Ishikawa (cell line): ENCODE measurements around the gene PSD2.
A peak's percentile ranks its signal among the peaks of the same experiment; 100 is the strongest.

Experiments
- CEBPB ChIP-seq: IDR thresholded peaks from 2 replicates; pipeline ENCODE4 v1.6.1; 2012
- CREB1 ChIP-seq: IDR thresholded peaks from 2 replicates; pipeline ENCODE4 v1.6.1; 2012; ENCODE audit warnings: low read depth
- EGR1 ChIP-seq: IDR thresholded peaks from 2 replicates; pipeline ENCODE4 v1.6.1; 2012
- EP300 ChIP-seq: IDR thresholded peaks from 2 replicates; pipeline ENCODE4 v1.6.1; 2012; ENCODE audit warnings: borderline replicate concordance
- FOXM1 ChIP-seq: IDR thresholded peaks from 2 replicates; pipeline ENCODE4 v1.6.1; 2012; ENCODE audit warnings: low read depth, borderline replicate concordance
- NFIC ChIP-seq: IDR thresholded peaks from 2 replicates; pipeline ENCODE4 v1.6.1; 2012
- RAD21 ChIP-seq: IDR thresholded peaks from 2 replicates; pipeline ENCODE4 v1.6.1; 2012; ENCODE audit warnings: low read depth
- TAF1 ChIP-seq: IDR thresholded peaks from 2 replicates; pipeline ENCODE4 v1.6.1; 2012; ENCODE audit warnings: low read depth, mild to moderate bottlenecking
- TCF12 ChIP-seq: IDR thresholded peaks from 2 replicates; pipeline ENCODE4 v1.6.1; 2012; ENCODE audit warnings: low read depth
- TEAD4 ChIP-seq: IDR thresholded peaks from 2 replicates; pipeline ENCODE4 v1.6.1; 2012
- YY1 ChIP-seq: IDR thresholded peaks from 2 replicates; pipeline ENCODE4 v1.6.1; 2012; ENCODE audit warnings: low read depth
- ZBTB7A ChIP-seq: IDR thresholded peaks from 2 replicates; pipeline ENCODE4 v1.6.1; 2012; ENCODE audit warnings: low read depth
- TF ChIP-seq, protein P1 (sequence below): IDR thresholded peaks from 2 replicates; pipeline ENCODE4 v1.6.1; 2012
- TF ChIP-seq, protein P2 (sequence below): IDR thresholded peaks from 2 replicates; pipeline ENCODE4 v1.6.1; 2012
- TF ChIP-seq, protein P3 (sequence below): IDR thresholded peaks from 2 replicates; pipeline ENCODE4 v1.6.1; 2012; ENCODE audit warnings: low read depth, mild to moderate bottlenecking

The PSD2 gene

DNA sequence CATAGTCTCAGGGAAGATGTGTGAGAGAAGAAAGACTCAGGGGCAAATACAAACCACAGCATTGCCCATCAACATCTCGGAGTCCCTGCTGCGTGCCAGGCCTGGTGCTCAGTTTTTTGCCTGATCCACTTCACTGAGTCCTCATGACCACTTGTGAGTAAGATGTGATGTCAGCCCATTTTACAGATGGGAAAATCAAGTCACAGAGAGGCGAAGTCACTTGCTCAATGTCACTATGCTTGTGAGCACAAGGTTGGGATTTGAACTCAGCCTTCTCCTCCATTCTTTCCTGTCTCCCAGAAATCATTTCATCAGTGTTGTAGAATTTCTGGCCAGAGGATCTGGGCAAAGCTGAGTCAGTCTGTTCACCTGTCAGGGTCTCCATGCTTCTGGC, 34.6 kb upstream of the PSD2 start:
- TF ChIP-seq TAF1 (no peak), CEBPB (no peak), ZBTB7A (no peak), RAD21 (no peak), TCF12 (no peak), TEAD4 (no peak), EP300 (no peak), YY1 (no peak), EGR1 (no peak), NFIC (no peak), FOXM1 (no peak)
- TF ChIP-seq, protein P1, sequence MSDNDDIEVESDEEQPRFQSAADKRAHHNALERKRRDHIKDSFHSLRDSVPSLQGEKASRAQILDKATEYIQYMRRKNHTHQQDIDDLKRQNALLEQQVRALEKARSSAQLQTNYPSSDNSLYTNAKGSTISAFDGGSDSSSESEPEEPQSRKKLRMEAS, result no peak

DNA sequence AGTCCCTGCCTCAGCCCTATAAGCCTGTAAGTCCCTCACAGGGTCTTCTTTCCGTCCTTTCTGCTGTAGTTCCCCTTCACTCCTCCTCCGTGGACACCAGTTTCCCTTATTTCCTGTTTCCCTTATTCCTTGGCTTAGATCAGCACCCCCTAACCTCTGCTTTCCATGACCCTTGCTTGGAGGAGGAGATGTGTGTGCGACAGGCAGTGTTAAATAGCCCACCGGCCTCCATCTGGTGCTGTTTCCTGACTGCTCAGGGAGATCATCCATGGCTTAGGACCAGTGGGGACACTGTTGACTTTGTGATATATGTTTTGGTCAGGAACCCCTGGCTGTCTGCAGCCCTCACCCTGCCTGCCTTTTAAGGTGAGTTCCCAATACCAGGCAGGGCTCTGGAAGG, 34.1 kb upstream of the PSD2 start:
- TF ChIP-seq RAD21, result no peak

DNA sequence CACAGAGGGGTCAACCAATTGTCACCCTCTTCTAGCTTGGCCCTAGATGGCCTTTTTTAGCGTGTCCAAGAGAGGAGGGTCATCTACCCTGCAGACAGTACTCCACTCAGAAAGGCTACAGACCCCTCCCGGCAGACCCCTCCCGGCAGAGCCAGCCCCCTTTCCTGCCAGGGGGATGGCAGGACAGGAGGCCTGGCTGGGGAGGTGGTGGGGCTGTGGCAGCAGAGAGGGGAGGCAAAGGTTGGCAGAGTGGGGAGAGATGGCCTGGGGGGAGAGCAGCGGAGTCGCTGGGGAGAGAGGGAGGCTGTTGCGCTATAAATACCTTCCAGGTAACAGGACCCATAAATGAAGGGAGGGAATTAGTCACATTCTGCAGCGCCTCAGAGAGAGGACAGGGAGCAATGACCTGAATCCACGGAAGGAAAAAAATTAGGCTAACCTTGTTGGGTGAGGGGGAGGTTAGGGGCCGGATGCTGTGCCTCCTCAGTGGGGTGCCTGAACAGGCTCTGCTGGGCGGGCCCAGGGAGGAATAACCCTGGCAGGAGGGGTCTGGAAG, 32.9 kb upstream of the PSD2 start:
- TF ChIP-seq EGR1 (no peak; the same call in 1 of the 2 replicates), RAD21 (peak; percentile 22; the same call in 1 of the 2 replicates), EP300 (peak; percentile 97), CEBPB (no peak; the same call in 1 of the 2 replicates), ZBTB7A (peak; percentile 84; the same call in 1 of the 2 replicates), NFIC (peak; percentile 70), YY1 (0 out of 2 replicates have a peak, but pooled peaks have one; percentile 29), TAF1 (no peak), CREB1 (no peak), FOXM1 (peak; percentile 89), TEAD4 (peak; percentile 88), TCF12 (peak; percentile 94)
- TF ChIP-seq, protein P2, sequence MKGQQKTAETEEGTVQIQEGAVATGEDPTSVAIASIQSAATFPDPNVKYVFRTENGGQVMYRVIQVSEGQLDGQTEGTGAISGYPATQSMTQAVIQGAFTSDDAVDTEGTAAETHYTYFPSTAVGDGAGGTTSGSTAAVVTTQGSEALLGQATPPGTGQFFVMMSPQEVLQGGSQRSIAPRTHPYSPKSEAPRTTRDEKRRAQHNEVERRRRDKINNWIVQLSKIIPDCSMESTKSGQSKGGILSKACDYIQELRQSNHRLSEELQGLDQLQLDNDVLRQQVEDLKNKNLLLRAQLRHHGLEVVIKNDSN, result no peak
- TF ChIP-seq, protein P1, result no peak
- TF ChIP-seq, protein P3, sequence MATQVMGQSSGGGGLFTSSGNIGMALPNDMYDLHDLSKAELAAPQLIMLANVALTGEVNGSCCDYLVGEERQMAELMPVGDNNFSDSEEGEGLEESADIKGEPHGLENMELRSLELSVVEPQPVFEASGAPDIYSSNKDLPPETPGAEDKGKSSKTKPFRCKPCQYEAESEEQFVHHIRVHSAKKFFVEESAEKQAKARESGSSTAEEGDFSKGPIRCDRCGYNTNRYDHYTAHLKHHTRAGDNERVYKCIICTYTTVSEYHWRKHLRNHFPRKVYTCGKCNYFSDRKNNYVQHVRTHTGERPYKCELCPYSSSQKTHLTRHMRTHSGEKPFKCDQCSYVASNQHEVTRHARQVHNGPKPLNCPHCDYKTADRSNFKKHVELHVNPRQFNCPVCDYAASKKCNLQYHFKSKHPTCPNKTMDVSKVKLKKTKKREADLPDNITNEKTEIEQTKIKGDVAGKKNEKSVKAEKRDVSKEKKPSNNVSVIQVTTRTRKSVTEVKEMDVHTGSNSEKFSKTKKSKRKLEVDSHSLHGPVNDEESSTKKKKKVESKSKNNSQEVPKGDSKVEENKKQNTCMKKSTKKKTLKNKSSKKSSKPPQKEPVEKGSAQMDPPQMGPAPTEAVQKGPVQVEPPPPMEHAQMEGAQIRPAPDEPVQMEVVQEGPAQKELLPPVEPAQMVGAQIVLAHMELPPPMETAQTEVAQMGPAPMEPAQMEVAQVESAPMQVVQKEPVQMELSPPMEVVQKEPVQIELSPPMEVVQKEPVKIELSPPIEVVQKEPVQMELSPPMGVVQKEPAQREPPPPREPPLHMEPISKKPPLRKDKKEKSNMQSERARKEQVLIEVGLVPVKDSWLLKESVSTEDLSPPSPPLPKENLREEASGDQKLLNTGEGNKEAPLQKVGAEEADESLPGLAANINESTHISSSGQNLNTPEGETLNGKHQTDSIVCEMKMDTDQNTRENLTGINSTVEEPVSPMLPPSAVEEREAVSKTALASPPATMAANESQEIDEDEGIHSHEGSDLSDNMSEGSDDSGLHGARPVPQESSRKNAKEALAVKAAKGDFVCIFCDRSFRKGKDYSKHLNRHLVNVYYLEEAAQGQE, result no peak

DNA sequence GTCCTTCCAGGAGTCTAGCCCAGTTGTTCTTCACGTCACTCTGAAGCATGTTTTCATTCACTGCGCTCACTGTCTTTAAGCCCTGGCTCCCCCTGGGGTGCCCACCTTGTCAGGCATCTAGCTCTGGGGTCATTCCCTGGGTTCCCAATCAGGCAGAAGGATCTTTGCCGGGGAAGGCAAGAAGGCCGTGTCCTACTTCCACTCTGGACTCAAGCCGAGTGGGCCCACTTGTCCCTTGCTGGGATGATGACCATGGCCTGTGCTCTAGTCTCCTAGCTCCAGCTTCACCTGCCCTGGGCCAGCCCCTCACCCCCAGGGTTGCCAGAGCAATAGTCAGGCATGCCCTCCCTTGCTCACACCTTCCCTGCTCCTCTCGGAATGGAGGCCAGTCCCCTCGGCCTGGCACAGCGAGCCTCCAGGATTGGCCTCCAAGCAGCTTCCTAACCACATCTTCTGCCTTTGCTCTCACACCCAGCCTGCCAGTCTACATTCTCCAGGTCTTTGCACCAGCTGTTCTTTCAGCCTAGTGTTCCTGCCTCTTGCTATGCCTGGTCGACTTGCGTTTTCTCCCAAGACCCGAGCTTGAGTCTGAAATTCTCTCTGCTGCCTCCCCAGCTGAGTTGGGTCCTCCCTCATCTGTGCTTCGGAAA, 32.2 kb upstream of the PSD2 start:
- TF ChIP-seq TEAD4, result no peak
- TF ChIP-seq TAF1, result no peak

DNA sequence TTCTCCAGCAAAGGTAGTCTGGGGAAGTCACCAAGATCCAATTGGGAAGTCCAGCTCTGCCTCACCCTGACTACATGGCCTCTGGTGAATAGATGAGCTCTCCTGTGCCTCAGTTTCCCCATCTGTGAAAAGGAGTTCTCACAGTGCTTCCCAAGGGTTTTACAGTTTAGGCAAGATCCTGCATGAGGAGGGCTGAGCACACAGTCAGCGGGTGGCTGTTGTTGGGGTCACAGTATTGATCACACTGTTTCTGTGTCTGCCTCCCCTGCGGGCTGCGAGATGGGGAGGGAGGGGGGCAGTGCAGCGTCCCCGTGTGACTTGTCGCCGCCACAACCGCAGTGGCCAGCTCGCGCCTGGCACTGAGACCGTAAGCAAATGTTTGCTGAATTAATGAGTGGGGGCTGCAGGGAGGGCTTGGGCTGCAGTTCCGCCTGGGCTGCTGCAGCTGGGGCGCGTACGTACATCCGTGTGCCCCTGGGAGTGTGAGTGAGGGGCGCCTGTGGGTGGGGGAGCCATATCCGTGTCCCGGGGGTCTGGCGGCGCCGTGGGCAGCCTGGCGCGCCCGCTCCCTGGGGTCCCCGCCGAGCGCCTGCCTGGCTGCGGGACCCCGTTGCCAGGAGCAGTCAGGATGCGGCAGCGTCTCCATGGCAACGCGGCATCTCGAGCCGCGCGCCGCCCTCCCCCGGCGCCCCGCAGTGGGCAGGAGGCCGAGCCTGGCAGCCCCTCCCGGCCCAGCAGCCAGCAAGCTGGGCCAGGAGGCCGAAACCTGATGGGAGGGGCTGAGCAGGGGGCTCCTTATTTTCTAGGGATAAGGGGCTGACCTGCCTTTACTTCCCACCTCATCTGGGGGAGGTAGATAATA, 31.4 kb upstream of the PSD2 start:
- TF ChIP-seq, protein P3, result no peak
- TF ChIP-seq ZBTB7A, result peak; percentile 41; the same call in 1 of the 2 replicates

DNA sequence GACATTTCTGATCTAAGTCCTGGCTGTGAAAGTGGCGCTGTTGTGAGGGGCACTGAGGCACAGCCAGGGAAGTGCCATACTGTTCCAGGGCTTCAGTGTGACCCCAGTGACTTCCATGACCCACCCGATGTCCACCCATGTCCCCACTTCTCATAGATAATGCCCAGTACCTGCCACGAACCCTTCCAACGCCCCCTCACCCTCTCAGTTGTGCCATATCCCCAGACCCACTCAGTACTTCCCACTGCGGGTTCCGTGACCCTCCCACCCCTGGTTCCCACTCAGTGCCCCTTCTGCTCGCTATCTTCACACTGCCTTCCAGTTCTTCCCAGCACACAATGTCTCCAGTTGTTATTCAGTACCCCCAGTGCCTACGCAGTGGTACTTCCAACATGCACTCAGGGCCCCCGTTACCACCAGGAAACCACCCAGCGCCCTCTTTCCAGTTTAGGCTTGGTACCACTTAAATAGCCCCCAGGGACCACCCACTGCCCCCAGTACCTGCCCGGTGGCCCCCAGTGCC, 30.7 kb upstream of the PSD2 start:
- TF ChIP-seq TAF1, result no peak
- no peak for TF ChIP-seq CREB1
- no peak for TF ChIP-seq RAD21
- TF ChIP-seq, protein P1, result no peak
- TF ChIP-seq FOXM1, result no peak
- no peak for TF ChIP-seq ZBTB7A
- TF ChIP-seq NFIC, result no peak
